Sigmoid colon (tissue), 7 donors: Measurements from ENCODE around the gene ERRFI1. TPM values are rescaled to one million over a fixed set of nuclear protein-coding genes. Genes with fewer than 3 reads are reported as not detected.

Experiments
- DNase-seq: peaks from one replicate; pipeline ENCODE4 v3.0.0-alpha.2; 2019
- H3K27ac ChIP-seq, 4 donors: fragments of 200-600 bp; sonication (generic); one replicate each; pipeline ENCODE4 v1.5.1; 2016 to 2019; ENCODE audit warnings: mild to moderate bottlenecking in 1 of 4
- H3K27me3 ChIP-seq, 3 donors: fragments of 200-600 bp; sonication (generic); one replicate each; pipeline ENCODE4 v1.5.1; 2019; ENCODE audit warnings: mild to moderate bottlenecking in 1 of 3
- H3K36me3 ChIP-seq, 4 donors: fragments of 200-600 bp; sonication (generic); one replicate each; pipeline ENCODE4 v1.5.1; 2016 to 2019
- H3K4me1 ChIP-seq, 4 donors: fragments of 200-600 bp; sonication (generic); one replicate each; pipeline ENCODE4 v1.5.1; 2017 to 2019
- H3K4me3 ChIP-seq, 4 donors: fragments of 200-600 bp; sonication (generic); one replicate each; pipeline ENCODE4 v1.5.1; 2017 to 2019; ENCODE audit warnings: mild to moderate bottlenecking in 2 of 4, moderate library complexity in 1 of 4
- H3K9me3 ChIP-seq, 4 donors: fragments of 200-600 bp in 3 of 4; sonication (generic) in 3 of 4; one replicate each; pipeline versions ENCODE4 v1.5.1 to v1.6.1; 2013 to 2019
- EP300 ChIP-seq, 4 donors: sonication (generic); formaldehyde crosslinking; IDR thresholded peaks; one replicate each; pipeline ENCODE4 v1.6.1; 2017; ENCODE audit warnings: antibody characterized with exemption in 4 of 4
- POLR2A ChIP-seq, 2 donors: fragments of 450-650 bp; IDR thresholded peaks; one replicate each; pipeline ENCODE4 v1.6.1; 2016; ENCODE audit warnings: antibody characterized with exemption in 2 of 2, mild to moderate bottlenecking in 2 of 2, moderate library complexity in 2 of 2
- POLR2AphosphoS5 ChIP-seq, 4 donors: sonication (generic); formaldehyde crosslinking; IDR thresholded peaks; one replicate each; pipeline ENCODE4 v1.6.1; 2017; ENCODE audit warnings: antibody characterized with exemption in 4 of 4
- WGBS, 2 donors: extraction: QIAGEN DNeasy Blood & Tissue Kit; methylation state at CpG; one replicate each; pipeline ENCODE4 v1.1.7; 2013; 5-methylcytosine and 5-hydroxymethylcytosine counted together
- intact Hi-C: fragments of 100-400 bp; cut with DNase I; formaldehyde crosslinking; loops from one replicate; pipeline ENCODE4 v1.15.1; 2023
- polyA plus RNA-seq, 3 donors: library from polyadenylated mRNA; stranded (reverse); fragments of 200-250 nt; gene quantifications; one replicate each; pipeline ENCODE4 v1.2.3, GENCODE V29; 2013
- total RNA-seq, 4 donors: library from RNA; depleted of rRNA; stranded (reverse); fragments of >200 nt; gene quantifications; one replicate each; pipeline ENCODE4 v1.1.0, GENCODE V29; 2016
- TF ChIP-seq, protein P1 (sequence below), 4 experiments: fragments of 450-650 bp in 3 of 4; fragments of 200-600 bp in 1 of 4; IDR thresholded peaks; one replicate each; pipeline ENCODE4 v1.5.1; 2016 to 2019; ENCODE audit warnings: antibody characterized with exemption in 4 of 4, mild to moderate bottlenecking in 3 of 4, moderate library complexity in 2 of 4
- donor health status: healthy with polysubstance abuse.
- donor health status: Bipolar disorder and iron deficiency.
- donor health status: healthy.

ERRFI1 gene
- total and polyA plus RNA-seq, 7 donors: 28.4 to 131 (median 81.1) TPM

DNA sequence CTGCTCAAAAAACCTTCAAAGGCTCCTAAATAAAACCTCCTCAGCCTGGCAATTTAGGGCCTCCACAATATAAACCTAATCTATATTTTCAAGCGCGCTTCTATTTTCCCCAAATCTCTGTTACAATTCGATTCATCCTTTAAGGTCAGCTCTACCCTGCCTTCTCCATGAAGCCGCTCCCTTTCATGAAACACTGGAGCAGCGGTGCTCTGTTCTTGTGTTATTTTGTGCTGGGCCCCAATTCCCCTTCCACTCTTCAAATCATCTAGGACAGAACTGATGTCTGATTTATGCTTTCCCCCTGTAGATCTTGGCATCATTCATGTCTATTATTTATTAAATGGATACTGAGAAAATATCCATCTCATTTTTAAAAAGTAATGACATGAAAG, 6.9 kb downstream of the ERRFI1 start:
- H3K9me3 ChIP-seq: no peaks in the 10 kb centered on the region
- no peaks in the 10 kb centered on the region for H3K27me3 ChIP-seq
- H3K4me3 ChIP-seq: no peak overlapping the region
- TF ChIP-seq, protein P1, sequence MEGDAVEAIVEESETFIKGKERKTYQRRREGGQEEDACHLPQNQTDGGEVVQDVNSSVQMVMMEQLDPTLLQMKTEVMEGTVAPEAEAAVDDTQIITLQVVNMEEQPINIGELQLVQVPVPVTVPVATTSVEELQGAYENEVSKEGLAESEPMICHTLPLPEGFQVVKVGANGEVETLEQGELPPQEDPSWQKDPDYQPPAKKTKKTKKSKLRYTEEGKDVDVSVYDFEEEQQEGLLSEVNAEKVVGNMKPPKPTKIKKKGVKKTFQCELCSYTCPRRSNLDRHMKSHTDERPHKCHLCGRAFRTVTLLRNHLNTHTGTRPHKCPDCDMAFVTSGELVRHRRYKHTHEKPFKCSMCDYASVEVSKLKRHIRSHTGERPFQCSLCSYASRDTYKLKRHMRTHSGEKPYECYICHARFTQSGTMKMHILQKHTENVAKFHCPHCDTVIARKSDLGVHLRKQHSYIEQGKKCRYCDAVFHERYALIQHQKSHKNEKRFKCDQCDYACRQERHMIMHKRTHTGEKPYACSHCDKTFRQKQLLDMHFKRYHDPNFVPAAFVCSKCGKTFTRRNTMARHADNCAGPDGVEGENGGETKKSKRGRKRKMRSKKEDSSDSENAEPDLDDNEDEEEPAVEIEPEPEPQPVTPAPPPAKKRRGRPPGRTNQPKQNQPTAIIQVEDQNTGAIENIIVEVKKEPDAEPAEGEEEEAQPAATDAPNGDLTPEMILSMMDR (IDR thresholded peaks at IDR 0.05): no peak
- no peak for TF ChIP-seq POLR2A (IDR thresholded peaks at IDR 0.05)
- 97% methylated on average over 5 of the region's 5 CpGs for WGBS, 2 donors
- peaks cover 0 to 7% (median 4%) of the 10 kb centered on the region in 4 donors for H3K36me3 ChIP-seq
- intact Hi-C loops: loop anchor here (5.0 to 10.0 kb wide), 2 partner anchors 42 to 326 kb away; no protein-coding TSS in a partner anchor
- H3K27ac ChIP-seq: peak overlapping the region; percentile 72 to 99 (median 97)
- no peak for DNase-seq
- H3K4me1 ChIP-seq: peaks cover 0 to 100% (median 89%) of the 10 kb centered on the region in 4 donors

DNA sequence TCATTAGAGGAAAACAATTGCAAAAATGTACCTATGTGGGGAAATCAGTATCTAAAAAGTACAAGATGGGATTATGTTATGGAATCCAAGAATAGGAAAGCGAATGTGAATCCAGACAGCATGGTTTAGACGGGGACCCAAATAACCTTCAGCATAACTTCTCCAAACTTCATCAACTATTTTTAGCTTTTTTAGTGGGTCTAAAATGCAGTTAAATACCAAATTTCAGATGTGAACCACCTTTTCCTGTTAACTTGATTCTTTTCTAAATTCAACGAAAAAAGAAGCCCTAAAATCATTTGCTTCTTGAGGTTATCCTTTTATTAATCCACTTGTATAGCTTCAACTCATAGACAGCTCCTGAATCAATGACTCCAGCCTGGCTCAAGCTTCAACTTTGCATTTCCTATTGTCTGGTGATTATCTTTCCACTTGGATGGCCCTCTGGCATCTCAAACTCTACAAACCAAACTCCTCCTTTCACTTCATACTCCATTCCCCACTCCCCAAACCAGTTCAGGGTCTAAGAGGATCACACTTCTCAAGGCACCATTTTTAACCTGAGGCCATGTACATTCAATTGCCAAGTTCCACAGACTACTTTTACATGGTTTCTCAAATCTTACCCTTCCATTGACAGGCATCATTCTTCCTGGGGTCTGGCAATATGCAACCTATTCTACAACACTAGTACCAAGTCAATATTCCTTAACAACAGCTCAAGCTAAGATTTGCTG, 7.4 kb downstream of the ERRFI1 start:
- WGBS, 2 donors: 89 to 94% methylated on average over 3 of the region's 3 CpGs
- intact Hi-C loops: loop anchor here (5.0 to 10.0 kb wide), 2 partner anchors 41 to 326 kb away; no protein-coding TSS in a partner anchor
- no peak overlapping the region for H3K4me3 ChIP-seq
- H3K4me1 ChIP-seq: peaks cover 0 to 95% (median 84%) of the 10 kb centered on the region in 4 donors
- peak in 1 of 4 donors; percentile 11 for TF ChIP-seq POLR2AphosphoS5 (IDR thresholded peaks at IDR 0.05)
- no peak for TF ChIP-seq EP300 (IDR thresholded peaks at IDR 0.05)
- TF ChIP-seq POLR2A (IDR thresholded peaks at IDR 0.05): no peak
- TF ChIP-seq, protein P1 (IDR thresholded peaks at IDR 0.05): no peak
- H3K27ac ChIP-seq: peak overlapping the region; percentile 72 to 99 (median 97)
- no peak for DNase-seq
- peaks cover under 1 to 12% (median 9%) of the 10 kb centered on the region in 4 donors for H3K36me3 ChIP-seq
- no peaks in the 10 kb centered on the region for H3K9me3 ChIP-seq
- no peaks in the 10 kb centered on the region for H3K27me3 ChIP-seq

DNA sequence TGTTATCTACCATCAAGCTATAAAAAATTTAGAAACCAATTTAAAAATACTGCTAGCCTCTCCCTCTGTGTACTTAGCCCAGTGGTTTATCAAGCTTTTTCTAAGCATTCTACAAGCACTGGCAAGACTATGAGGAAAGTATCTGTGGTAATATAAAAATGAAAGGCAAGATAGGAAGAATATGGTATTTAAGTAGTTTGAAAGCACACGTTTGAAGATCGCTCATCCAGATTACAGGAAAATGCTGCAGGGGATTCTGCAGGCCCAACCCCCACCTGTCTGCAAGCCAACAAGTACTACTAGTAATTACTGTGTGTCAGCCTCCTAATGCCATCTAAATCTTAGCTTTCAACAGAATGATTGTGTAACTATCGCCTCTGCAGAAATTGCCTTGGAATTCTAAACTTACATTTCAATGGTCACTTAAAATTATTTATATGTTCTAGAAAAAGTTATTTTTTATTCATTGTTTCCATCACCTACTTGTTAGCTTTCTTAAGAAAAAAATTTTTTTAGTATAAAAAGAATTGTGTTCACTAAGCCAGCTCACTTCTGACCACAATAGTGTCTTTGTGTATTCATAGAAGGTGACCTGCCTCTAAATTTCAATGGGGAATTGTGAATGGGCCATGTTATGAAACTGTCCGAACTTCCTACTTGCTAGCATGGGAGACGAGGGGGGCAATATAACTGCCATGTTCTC, 8.5 kb downstream of the ERRFI1 start:
- 14 to 44% methylated on average over 5 of the region's 5 CpGs for whole genome bisulfite sequencing, 2 donors
- intact Hi-C loops: loop anchor here (5.0 to 10.0 kb wide), 2 partner anchors 40 to 327 kb away; no protein-coding TSS in a partner anchor

DNA sequence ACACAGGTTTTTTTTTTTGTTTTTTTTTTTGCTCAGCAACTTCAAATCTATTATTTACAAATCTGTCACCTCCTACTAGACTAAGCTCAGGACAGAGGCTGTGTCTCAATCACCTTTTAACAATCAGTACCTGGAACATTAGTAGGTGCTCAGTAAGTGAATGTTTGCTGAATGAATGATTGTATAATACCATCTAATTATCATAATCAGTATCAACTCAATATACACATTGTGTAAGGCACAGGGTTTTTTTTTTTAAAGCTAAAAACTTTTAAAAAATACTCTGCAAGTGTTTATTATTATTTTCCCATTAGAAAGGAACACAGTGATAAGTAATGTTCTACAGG, 9.2 kb downstream of the ERRFI1 start:
- Histone ChIP-seq H3K4me1 (peaks cover 0 to 77% (median 69%) of the 10 kb centered on the region in 4 donors), H3K9me3 (no peaks in the 10 kb centered on the region), H3K4me3 (no peak overlapping the region), H3K27ac (peak overlapping the region; percentile 72 to 99 (median 97)), H3K36me3 (peaks cover 6 to 28% (median 20%) of the 10 kb centered on the region in 4 donors), H3K27me3 (no peaks in the 10 kb centered on the region)
- TF ChIP-seq POLR2AphosphoS5 (IDR thresholded peaks at IDR 0.05) (no peak), EP300 (IDR thresholded peaks at IDR 0.05) (no peak), POLR2A (IDR thresholded peaks at IDR 0.05) (no peak)
- TF ChIP-seq, protein P1 (IDR thresholded peaks at IDR 0.05): no peak
- intact Hi-C loops: loop anchor here (5.0 to 10.0 kb wide), 2 partner anchors 40 to 328 kb away; no protein-coding TSS in a partner anchor
- DNase-seq: no peak

More for the DNA sequence above, 8.5 kb downstream of the ERRFI1 start:
- Histone ChIP-seq H3K27me3 (no peaks in the 10 kb centered on the region), H3K4me3 (no peak overlapping the region), H3K36me3 (peaks cover 6 to 22% (median 18%) of the 10 kb centered on the region in 4 donors), H3K27ac (peak overlapping the region; percentile 72 to 99 (median 97)), H3K4me1 (peaks cover 0 to 85% (median 74%) of the 10 kb centered on the region in 4 donors), H3K9me3 (no peaks in the 10 kb centered on the region)
- no peak for DNase-seq
- TF ChIP-seq POLR2AphosphoS5 (IDR thresholded peaks at IDR 0.05): peak in 2 of 4 donors; percentile 27 to 34
- TF ChIP-seq, protein P1 (IDR thresholded peaks at IDR 0.05): no peak
